ENCODE measurements around the gene TPBGL. TPM values are rescaled to one million over a fixed set of nuclear protein-coding genes. Genes with fewer than 3 reads are reported as not detected.
A peak's percentile ranks its signal among the peaks of the same experiment; 100 is the strongest.
"Not testable (repeated sequence)": the region's sequence is repeated elsewhere in the genome, so short reads cannot be mapped to it uniquely, and the experiment has no call there.

Gene TPBGL
- total RNA-seq, 1 donor from 2014 or later: 0.51 TPM

DNA sequence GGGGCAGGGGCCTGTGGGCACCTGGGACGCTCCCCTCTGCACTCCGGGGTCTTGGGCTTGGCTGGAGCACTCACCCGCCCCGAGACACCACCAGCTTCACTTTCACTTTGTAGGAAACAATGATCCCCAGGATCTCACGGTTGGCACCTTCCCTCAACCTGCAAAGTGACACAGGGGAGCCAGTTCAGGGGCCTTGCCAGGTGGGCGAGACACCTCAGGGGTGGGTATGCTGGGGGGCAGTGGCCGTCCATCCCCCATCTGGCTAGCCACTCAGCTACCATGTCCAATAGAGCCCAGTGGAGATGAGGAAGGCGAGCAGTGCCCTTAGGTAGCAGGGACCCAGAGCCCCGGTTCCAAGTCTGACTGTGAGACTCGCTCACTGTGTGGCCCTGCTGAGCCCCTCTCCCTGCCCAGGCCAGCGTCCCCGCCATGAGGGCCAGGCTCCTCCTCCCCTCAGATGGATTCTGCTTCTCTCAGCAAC, 32.3 kb downstream of the TPBGL start:
- DNase-seq: no peak

DNA sequence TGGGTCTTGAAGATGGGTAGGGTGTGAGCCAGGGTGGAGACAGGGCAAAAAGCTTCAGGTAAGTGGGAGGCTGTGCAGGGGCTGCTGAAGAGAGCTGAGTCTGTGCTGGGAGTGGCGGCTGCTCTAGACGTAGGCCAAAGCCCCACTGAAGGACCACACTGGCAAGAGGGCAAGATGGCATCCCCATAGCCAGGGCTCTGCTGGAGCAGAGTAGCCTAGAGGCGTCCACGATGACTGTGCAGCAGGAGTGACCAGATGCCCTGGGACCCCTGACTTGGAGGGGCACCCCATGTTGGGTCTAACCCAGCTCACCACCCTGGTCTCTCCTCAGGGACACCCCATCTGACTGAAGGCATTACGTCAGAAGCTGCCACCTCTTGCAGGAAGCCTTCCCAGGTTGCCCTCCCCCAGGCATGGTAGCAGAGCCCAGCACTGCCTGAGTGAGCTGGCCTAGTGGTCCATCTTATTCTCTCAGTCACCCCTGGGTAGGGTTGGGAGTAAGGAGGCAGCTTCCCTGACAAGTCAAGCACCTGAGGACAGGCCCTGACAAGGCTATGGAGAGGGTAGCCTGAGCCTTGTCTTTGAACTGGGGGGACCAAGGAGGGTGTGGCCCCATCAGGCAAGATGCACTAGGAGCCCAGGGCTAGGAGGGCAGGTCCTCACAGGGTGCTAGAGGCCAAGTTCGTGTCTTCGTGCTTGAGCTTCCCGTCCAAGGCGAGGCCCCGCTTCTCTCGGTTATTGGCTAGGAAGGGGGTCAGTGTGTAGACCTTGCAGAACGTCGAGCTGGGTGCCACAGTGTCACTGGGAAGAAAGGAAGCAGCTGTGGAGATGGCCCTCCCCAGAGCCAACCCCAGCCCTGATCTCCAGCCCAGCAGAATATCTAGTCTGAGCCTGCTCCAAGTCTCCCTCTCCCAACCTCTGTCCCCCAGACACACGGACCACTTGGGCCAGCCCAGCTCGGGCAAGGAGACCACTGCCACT, 33.1 kb downstream of the TPBGL start:
- no peak for DNase-seq

DNA sequence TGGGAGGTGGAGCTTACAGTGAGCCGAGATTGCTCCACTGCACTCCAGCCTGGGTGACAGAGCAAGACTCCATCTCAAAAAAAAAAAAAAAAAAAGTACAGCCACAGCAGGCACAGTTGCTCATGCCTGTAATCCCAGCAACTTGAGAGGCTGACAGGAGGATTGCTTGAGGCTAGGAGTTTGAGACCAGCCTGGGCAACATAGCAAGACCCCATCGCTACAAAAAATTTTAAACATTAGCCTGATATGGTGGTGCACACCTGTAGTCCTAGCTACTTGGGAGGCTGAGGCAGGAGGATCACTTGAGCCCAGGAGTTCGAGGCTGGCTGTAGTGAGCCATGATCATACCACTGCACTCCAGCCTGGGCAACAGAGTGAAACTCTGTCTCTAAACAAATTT, 34.1 kb downstream of the TPBGL start:
- not testable (repeated sequence) for DNase-seq

DNA sequence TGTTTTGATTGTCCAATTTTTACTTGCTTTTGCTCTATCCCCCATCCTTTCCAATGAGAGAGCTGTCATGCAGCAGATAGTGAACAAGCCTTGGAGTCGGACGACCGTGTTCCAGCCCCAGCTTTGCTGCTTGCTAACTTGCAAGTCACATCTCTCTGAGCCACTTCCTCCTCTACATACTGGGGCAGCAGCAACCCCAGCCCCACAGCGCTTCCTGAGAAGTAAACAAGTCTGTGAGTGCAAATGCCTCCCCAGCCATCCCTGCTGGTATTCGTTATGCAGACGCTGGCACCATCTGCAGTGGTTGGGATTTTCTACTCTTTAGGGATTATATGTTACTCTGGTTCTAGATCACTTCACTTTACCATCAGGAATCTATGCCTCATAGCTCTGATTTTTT, 35.0 kb downstream of the TPBGL start:
- peak; percentile 14 for DNase-seq

DNA sequence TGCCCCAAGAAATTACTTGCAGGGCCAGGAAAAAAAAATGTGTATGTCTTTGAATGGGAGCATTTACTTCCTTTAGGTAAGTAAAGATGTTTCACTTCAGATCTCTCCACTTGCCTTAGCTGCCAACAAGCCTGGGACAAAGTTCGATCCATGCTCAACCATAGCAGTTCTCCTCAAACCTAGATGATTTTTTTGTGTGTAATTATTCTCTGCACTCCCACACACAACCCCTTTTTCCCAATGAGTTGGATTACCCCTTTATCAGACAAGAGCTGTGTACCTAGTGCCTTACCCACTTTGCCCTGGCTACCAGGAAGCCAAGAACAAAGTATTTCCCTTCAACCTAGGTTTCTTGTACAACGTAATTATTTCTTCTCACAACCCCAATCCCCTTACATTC, 35.6 kb downstream of the TPBGL start:
- no peak for DNase-seq

DNA sequence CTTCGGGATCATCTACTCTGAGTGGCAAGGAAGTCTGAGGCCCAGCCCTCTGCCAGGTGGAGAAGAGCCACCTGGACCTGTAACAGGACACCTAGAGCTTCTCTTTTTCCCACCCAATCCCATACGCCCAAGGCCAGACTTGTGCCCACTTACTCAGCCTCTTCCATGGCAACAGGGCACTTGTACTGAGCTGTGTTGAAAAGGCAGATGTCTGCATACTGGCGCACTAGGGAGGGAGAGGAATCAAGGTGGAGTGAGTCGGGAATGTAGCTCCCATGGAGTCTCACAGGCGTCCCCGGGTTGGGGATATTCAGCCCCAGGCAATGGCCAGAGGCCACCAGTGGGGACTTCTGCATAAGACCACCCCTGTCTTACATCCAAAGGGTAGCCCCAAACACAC, 36.1 kb downstream of the TPBGL start:
- DNase-seq: no peak

DNA sequence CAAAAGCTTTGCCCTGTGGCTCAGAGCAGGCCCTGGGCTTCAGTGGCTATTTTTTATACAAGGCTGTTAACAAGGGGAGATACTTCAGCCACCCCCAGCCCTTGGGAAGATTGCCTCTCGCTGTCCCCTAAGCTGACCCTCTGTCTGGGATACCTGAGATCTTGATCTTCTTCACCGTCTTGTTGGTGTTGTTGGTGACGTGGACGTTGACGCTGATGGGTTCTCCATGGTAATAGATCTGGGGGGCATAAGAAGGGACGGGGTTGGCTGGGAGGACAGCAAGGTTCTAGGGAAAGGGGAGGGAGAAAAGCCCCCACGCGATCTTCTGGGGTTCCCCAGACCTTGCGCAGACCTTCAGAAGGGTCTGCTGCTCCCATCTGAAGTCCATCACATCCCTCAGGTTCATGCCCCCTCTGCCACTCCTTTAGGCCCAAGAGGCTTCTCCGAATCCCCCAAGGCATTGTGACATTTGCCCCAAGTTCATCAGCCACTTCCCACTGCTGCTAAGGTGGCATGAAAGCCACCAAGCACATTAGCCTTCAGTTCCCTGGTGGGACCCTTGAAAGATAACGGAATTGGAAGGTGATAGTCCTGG, 36.7 kb downstream of the TPBGL start:
- no peak for DNase-seq

DNA sequence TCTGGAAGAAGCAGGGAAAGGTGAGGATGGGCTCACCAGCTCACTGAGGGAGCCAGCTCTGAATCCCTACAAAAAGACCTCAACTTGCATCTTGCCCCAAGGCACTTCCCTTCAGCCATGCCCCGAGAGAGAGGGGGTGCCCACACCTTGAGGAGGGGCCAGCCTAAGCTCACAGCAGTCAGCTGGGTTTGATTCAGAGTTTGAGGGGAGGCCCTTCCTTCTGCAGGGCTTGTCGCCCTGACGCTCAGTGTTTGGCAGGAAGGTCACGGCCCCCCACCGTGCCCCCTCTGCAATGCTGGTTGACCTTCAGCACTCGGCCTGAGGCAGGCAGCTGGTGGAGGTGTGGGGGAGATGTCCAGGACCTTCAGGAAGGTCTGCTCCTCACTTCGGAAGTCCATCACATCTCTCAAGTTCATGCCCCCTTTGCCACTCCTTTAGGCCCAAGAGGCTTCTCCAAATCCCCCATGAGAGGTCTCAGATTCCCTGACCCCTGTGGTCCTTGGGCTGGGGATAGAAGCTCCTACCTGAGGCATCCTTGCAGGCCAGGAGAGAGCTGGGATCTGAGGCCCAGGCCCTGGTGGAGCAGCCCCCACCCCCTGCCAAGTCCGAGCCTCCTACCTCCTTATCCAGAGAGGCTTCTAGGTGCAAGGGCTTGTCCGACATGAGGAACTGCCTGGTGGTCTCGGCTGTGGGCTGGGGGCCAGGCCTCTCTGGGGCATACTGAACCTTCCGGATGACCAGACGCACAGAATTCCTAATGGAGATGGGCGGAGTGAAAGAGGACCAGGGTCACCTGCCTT, 37.6 kb downstream of the TPBGL start:
- no peak for DNase-seq

DNA sequence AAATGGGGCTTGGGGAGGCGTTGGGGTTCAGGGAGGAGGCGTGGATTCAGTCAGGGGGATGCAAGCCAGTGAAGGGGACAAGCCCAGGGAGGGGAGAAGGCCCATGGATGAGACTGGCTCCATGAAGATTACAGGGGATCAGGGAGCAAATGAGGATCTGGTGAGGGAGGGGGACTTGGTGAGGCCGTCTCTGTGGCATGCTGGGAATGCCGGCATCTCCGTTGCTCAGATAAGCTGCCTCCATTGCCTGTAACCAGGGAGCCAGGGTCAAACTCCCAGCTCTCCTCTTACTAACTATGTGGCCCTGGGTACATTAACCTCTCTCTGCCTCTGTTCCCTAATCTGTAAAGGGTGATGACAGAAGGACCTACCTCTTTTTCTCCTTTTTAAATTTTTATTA, 38.7 kb downstream of the TPBGL start:
- no peak for DNase-seq

DNA sequence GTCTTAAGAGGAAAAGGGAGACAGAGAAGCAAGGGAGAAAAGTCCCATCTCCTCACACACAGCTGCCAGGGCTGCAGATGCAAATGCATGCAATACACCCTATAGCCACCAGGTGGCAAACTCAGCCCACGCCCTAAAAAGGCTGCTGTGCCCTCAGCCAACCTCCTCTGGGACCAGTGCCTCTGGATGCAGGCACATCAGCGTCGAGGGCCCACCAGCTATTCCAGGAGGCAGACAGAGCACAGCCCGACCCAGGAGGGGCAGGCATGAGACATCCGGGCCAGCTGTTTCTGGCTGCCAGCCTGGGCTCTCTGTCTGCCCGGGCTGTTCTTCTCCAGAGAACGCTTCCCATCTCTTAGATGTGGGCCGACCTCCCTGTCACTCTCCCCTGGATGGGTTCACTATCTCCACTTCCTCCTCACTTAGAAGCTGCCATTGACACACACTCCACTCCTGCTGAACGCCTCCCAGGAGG, 39.7 kb downstream of the TPBGL start:
- DNase-seq: peak; percentile 90

DNA sequence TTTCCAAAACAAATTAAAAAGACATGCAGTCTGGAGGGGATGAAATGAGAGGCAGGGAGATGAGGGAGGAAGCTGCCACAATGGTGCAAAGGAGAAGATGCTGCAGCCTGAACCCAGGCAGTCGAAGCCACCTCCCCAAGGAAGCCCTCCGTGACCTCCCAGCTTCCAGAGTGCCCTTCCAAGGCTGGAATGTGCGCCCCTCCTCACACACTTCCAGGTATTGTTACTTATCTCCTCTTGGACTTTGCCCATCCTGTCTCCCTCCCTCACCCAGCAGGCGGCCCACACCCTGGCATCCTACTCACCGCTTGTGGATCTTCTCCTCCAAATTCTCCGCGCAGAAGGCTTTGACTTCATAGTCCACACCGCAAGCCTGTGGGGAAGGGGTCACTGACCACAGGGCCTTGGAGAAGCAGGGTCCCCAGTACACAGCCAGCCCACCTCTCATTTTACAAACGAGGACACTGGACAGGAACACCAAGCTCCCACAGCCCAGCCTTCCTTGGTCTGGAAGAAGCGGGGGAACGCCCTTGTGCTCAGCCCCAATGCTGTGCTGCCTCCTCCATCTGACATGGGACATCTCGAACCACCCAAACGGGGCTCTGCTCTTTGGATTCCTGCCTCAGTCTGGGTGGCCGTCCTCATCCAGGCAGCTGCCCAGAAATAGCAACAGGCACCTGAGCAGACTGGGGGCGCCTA, 40.3 kb downstream of the TPBGL start:
- DNase-seq: no peak

DNA sequence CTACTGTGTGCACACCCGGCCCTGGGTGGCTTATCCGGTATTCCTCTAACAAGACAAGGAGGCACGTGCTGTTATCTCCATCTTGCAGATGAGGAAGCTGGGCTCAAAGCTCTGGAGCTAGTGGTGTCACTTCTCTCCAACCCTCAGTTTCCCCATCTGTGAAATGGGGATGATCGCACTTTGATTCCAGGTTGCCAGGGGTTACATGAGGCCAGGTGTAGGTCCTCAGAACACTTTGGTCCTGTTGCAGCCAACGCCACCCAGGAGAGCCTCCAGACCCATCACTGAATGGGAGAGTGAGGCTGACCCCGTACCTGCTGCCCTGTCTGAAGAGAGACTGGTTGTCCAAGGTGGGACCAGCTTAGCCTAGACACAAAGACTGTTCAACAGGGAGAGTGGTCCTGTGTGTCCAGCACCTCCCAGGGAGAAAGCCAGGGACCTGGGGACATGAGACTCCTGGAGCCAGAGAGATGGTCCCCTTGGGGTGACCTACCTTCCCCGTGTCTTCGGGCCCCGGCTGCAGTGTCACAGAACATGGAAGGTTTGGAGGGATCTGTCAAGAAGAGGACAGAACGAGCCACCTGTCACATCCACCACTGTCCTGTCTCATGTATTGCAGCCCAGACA, 41.0 kb downstream of the TPBGL start:
- DNase-seq: no peak

DNA sequence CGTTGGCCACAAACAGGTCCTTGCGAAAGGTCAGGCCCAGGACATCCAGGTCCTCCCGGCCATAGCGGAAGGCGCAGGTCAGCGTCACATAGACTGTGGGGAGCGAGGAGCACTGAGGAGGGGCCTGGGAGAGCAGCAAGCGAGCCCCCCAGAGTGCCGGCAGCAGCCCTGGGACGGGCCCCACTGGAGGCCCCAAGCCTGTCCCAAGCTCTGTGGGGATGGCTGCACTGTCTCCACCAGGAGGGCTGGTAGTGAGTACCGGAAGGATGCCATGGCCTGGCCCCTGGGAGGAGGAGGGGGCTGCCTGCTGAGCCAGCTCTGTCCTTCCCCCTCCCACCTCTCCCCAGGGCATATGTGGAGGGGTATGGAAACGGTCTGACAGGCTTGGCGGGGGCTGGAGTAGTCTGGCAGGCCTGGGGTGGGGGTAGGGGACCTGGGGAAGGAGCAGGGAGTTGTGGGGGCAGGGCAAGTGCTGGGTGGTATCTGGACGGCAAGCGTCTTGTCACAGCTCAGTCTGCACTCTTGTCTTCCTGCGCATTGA, 42.9 kb downstream of the TPBGL start:
- no peak for DNase-seq

DNA sequence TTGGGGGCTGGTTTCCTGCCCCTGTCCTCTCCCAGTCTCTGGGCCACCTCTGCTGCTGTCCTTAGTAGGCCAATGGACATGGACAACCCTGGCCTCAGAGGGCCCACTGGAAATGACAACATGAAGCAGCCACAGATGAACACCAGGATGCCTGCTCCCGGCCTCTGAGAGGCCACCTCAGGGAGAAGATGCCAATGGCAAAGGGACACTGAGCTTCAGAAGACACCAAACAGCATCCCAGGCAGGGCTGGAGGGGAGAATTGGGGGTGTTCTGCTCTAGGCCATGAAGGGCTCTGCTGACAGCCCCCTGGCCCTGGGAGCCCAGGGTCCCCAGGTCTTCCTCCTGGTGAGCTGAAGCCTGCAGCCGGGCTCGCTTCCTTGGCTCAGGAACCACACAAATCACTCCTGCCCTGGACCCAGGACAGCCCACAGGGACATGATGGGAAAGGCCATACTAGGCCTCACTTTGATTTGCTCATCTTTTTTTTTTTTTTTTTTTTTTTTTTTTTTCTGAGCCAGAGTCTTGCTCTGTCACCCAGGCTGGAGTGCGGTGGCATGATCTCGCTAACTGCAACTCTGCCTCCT, 45.3 kb downstream of the TPBGL start:
- DNase-seq: no peak

DNA sequence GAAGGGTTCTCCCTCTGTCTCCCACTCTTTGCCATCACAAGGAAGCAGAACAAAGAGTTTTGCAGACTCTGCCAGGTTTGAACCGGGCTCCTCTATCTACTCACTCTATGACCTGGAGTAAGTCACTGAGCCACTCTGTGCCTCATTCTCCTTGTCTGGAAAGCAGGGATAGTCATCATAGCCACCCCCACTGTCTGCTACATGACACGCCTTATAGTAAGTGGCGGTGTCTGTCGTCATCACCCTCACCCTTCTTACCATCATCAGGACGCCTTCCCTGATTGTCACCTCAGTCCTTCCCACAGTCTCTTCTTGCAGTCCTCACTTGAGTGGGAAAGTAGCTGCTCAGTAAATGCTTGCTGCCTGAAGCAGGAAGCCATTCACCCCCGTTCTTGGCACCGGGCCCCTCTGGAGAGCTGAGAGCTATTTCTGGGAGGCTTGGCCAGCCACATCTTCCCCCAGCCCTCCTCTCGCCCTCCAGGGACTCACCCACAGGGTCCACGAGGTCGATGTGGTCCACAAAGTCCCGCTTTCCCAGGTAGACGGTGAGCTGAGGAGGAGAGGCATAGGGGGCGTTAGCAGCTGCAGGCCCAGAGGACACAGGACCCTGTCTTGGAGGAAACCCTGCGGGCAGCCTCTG, 46.4 kb downstream of the TPBGL start:
- DNase-seq: no peak

DNA sequence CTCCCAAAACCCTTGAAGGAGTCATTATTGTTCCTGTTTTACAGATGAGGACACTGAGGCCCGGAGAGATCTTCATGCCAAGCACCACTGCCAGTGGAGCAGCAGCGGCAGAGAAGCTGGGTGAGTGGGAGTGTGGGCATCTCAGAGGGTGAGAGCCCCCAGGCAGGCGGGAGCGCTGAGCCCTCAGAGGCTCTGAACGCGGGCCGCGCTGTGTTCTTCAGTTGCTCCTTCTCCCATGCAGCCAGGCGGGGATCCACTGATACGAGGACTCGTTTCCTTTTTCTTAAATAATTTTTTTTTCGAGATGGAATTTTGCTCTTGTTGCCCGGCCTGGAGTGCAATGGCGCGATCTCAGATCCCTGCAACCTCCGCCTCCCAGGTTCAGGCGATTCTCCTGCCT, 47.0 kb downstream of the TPBGL start:
- DNase-seq: no peak

DNA sequence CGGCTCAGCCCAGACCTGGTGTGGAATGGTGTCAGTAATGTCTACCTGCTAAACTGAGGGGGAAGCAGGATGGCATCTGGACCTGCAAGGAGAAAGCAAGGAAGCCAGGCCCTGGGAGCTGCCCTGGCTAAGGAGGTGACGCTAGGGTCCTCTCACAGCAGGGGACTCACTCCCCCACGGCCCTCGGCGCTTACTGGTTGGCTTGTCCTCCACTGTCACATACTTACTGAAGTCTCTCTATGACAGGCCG, 48.9 kb downstream of the TPBGL start:
- DNase-seq: no peak

DNA sequence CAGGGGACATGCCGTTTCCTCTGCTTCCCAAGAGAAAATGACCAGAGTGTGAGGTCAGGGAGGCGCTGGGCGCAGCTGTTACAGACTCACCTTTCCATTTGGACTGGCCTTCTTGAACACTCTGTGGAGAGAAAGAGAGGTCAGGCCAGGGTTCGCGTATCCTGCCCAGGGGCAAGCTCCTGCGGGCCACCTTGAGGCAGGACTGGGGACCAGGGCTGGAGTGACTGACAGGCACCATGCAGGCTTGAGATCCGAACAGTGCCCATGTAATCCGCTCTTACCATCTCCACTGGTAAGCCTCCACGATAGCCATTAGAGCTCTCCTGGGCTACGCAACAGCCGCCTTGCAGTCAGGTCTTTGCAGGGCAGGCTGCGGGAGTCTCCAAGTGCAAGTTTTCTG, 49.3 kb downstream of the TPBGL start:
- DNase-seq: no peak

DNA sequence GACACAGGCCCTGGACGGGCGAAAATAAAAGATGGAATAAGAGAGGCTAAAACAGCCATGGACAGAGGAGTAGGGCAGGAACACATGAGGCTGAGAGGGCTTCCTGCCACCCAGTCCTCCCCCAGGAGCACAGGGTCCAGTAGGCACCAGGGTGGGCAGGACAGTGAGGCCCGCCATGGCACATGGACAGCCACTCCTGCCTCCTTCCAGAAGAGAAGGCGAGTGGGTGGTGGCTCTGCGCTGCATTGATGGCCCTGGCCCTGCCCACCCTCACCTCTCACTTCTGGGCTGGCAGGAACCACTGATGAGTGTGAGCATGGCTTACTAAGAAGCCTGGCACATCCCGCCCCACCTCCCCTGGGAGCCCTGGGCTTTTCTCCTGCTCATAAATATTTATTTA, 51.2 kb downstream of the TPBGL start:
- DNase-seq: no peak

DNA sequence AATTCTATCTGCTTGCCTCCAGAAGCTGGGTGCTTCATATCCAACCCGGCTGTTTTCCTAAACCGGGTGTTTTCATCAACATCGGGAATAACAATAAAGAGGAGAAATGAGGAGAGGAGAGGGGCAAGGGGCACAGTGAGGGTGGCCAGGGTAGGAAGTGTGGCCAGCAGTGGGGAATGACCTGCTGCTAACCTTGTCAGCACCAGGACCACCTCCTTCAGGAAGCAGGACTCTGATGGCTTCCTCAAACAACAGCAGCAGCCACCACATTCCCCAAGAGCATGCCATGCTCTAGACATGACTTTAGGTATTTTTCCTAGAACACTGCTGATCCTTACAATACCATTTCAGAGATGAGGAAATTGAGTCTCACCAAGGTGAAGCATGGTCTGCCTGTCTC, 52.4 kb downstream of the TPBGL start:
- DNase-seq: no peak

Measured in tongue (tissue), 2 donors.